NCI-H82 treated with DMSO at 0.1 percent for 48 hours (cell line): ENCODE results near the gene CALN1.
"Not testable (repeated sequence)": the region's sequence is repeated elsewhere in the genome, so short reads cannot be mapped to it uniquely, and the experiment has no call there.

ENCODE experiments used
- DNase-seq: peaks from one replicate; lab custom pipeline; 2025; ENCODE audit not compliant: unreplicated experiment; lab: John Stamatoyannopoulos, UW

CALN1 gene

DNA sequence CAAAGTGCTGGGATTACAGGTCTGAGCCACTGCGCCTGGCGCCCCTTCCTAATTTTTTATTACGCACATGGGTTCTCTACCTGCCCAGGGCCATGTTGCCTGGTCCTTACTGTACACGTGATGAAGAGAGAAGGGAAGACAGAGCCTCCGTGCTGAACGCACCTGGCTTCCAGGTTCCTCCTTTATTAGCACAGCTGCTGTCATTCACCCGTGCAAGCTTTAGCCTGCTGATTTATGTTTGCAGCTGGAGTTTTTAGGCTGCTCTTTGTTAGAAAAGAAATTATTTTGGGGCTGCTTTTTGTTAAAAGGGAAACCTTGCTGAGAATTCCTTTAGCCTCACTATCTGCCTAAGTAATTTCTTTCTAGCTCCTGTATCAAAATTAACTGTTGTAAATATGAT, 417.0 kb downstream of the CALN1 start:
- DNase-seq, result no peak

GRCh38 chr7:71991586-71991985, 420.6 kb downstream of the CALN1 start:
- DNase-seq, result no peak

DNA sequence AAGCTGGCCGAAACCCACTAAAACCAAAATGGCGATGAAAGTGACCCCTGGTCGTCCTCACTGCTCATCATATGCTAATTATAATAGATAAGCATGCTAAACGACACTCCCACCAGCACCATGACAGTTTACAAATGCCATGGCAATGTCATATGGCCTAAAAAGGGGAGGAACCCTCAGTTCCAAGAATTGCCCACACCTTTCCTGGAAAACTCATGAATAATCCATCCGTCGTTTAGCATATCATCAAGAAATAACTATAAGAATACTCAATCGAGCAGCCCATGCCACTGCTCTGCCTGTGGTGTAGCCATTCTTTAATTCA, 422.0 kb downstream of the CALN1 start:
- no peak for DNase-seq

- DNase-seq, result no peak
These were observed 423.9 kb downstream of the CALN1 start for GRCh38 chr7:71988201-71988600.

GRCh38 chr7:71987200-71987767, 424.9 kb downstream of the CALN1 start:
- no peak for DNase-seq

DNA sequence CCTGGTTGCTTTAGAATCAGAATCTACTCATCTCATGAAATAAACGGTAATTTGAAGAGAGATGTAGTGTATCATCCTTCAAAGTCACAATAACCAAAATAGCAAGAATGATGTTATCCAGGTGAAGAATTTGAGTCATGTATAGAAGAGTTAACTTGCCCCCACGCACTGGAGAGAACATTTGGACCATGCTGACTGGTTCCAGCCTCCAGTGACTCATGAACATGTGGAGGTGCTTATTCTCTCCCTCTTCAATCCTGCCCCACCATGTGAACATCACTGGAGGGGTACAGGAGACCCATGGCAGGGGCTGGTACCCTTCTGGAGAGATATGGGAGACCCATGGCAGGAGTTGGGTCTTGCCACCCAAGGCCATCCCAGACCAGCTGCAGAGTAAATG, 427.8 kb downstream of the CALN1 start:
- no peak for DNase-seq

DNA sequence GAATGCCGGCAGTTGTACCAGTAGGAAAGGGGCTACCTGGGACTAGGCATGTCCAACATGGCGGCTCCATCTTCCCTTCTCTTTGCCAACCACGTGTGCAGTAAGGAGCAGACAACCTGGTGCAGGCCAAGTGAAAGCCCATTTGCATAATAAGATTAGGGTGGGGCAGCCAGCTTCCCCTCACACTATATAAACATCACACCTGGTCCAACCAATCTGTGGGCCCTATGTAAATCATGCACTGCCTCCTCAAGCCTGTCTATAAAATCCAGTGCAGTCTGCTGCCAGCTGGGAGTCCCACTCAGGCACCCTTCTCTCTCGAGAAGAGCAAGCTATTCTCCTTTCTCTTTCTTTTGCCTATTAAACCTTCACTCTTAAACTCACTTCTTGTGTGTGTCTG, 429.3 kb downstream of the CALN1 start:
- peak; percentile 92 for DNase-seq

GRCh38 chr7:71976645-71977044, 435.5 kb downstream of the CALN1 start:
- no peak for DNase-seq

- DNase-seq, result peak; percentile 94
These were observed 437.5 kb downstream of the CALN1 start for GRCh38 chr7:71974611-71975010.

- DNase-seq, result peak; percentile 66
These were observed 439.6 kb downstream of the CALN1 start for GRCh38 chr7:71972534-71972933.

- no peak for DNase-seq
These were observed 441.4 kb downstream of the CALN1 start for GRCh38 chr7:71970725-71971124.

DNA sequence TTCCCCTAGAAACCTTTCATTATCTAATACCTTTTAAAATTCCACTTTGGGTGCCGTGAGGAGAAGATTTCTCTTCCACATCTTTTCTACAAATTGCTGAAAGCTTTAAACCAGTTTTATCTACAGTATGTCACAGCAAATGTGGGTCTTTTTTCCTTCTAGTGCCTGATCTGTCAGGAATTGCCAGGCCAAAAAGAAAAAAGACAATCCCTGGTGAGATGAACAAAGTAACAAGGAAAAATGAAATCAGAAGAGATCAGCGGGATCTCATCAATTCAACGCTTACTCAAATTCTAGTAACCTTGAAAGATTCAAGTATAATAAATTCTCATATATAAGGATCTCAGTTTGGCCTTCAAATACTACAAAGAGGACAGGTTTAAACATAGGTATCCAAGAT, 449.5 kb downstream of the CALN1 start:
- DNase-seq, result no peak

- no peak for DNase-seq
These were observed 450.9 kb downstream of the CALN1 start for GRCh38 chr7:71961283-71961682.

GRCh38 chr7:71942115-71942514, 470.0 kb downstream of the CALN1 start:
- no peak for DNase-seq

DNA sequence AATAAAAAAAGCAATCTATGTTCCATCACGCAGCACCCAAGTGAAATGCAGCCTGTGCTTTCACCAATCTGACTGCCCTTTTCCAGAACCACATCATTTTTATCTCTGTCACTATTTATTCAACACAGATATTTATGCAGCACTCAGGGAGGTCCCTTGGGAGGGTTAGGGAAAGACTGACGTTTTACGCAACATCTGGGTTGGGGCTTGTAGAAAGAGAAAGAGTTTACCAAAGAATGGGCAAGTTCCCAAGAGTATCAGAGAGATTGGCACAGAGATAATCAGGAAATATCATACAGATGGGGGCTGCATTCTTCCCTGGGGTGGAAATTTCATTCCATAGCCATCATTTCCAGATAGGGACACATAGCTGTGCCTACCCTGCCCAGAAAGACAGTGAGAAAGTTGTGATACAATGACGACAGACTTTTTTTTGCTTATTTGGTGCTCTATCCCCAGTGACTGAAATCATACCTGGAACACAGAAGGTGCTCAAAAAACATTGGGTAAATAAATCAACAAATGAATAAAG, 474.2 kb downstream of the CALN1 start:
- DNase-seq, result no peak

GRCh38 chr7:71935674-71936073, 476.5 kb downstream of the CALN1 start:
- no peak for DNase-seq

DNA sequence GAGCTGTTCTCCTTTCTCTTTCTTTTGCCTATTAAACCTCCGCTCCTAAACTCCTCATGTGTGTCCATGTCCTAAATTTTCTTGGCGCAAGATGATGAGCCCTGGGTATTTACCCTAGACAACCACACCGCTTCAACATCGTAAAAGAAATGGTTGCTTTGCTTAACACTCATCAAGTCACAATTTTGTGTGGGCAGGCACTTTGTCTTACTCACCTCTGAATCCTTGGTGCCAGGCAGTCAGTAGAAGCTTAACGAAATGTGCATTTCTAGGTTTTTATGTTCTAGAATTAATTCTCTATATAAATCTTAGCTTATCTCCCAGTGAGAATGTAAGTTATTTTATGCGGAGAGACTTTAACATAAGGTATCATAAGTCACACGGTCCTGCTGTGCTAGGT, 478.7 kb downstream of the CALN1 start:
- no peak for DNase-seq

GRCh38 chr7:71925663-71926062, 486.5 kb downstream of the CALN1 start:
- no peak for DNase-seq

DNA sequence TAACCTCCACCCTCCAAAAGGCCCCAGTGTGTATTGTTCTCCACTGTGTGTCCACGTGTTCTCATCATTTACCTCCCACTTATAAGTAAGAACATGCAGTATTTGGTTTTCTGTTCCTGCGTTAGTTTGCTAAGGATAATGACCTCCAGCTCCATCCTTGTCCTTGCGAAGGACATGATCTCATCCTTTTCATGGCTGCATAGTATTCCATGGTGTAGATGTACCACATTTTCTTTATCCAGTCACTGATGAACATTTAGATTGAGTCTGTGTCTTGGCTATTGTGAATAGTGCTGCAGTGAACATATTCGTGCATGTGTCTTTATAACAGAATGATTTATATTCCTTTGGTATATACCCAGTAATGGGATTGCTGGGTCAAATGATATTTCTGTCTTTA, 497.9 kb downstream of the CALN1 start:
- DNase-seq, result not testable (repeated sequence)

DNA sequence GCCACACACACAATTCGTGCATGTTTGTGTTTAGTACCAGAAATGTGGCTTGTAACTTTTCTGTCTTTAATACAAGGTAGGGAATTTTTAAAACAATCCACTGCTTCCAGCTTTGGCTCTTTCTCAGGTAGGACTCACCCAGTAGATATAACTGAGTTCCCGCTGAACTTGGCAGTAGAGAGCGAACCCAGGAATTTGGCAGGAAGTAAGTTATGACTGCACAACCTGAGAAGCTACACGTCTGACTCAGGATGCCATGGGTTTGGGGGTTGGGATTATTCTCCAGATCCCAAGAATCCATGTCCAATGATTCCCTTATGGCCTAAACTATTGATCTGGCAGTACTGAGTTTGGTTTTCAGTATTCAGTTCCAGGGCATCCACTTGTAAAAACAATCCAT, 499.7 kb downstream of the CALN1 start:
- DNase-seq, result no peak

GRCh38 chr7:71911051-71911450, 501.1 kb downstream of the CALN1 start:
- no peak for DNase-seq

GRCh38 chr7:71905821-71906220, 506.3 kb downstream of the CALN1 start:
- no peak for DNase-seq

GRCh38 chr7:71904484-71904883, 507.7 kb downstream of the CALN1 start:
- DNase-seq, result no peak

GRCh38 chr7:71900556-71900955, 511.6 kb downstream of the CALN1 start:
- no peak for DNase-seq
